ENCODE data around the gene BLOC1S6. TPM values are rescaled to one million over a fixed set of nuclear protein-coding genes. Genes with fewer than 3 reads are reported as not detected.
"Not testable (repeated sequence)": the region's sequence is repeated elsewhere in the genome, so short reads cannot be mapped to it uniquely, and the experiment has no call there.

The BLOC1S6 gene
- total RNA-seq, 1 donor from 2014 or later, result 132 TPM

DNA sequence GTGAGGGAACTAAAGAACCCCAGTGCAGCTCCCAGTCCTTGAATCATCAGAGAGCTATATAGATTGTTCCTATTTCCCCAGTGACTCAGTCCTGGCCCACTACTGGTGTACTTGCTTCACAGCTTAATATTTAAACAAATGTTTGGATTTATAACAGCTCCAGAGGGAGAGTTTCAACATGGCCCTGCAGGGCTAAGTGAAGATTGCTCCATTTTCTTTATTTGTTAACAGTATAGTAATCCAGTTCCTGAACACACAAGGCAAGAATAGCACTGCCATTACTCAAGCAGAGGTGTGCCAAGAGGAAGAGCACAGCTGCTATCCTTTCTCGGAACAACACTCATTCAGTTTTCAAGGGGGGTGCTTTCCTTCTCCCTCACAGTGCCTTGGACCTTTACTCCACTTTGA lies 54.2 kb downstream of the BLOC1S6 start:
- no peak for DNase-seq

DNA sequence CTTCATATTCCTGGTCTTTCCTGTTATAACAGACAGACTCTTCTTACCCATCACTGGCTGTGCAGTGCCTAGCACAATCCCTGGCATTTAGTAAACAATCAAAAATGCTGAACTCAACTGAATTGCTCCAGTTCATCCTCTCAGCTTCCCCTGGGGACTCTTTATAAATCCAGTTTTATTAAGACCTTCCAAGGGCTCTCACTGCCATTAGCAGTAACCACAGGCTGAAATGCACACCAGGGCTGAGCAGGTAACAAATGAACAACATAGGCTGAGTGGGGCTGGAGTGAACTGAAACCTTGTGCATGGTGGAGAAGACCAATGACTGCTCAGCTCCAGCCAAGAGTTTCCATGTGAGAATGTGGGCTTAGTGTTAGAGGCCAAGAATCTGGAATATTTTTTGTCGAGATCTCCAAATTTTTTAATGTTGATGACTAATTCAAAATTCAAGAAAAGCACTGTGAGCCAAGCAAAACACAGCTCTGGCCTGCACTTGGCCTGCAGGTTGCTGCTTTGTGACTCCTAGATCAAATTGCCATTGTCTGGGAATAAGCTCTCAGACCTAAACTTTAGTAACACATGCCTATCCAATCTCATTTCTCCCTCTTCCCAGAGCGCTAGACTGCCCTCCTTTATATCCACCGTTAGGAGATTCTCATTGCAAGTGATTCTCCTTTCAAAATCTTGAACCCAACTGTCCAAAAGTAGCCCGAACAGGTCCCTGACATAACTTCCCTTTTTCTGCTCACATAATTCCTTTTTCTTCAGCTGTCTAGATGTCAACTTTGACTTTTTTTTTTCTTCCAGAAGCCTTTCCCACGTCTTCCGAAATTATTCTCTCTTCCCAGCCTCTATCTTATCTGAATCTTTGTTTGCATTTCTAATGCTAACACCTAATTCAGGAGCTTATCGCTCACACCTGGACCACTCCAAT lies 55.1 kb downstream of the BLOC1S6 start:
- no peak for DNase-seq

DNA sequence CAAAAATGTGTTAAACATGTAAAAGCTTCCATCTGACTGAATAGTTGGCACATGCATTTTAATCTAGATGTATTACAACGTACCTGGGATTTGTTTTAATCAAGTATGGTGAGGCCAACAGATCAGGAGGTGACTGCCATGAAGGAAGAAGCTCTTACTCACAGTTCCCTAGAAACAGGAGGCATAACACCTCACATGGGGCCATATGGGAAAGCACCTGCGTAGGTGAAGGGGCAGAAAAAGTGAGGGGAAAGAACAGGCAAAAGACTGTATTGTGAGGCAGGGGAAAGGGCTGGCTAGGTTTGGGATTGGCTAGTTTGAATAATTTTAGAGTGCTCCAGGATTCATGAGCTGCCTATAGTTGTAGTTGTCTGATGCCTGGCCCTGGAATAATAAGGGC lies 57.3 kb downstream of the BLOC1S6 start:
- no peak for DNase-seq

DNA sequence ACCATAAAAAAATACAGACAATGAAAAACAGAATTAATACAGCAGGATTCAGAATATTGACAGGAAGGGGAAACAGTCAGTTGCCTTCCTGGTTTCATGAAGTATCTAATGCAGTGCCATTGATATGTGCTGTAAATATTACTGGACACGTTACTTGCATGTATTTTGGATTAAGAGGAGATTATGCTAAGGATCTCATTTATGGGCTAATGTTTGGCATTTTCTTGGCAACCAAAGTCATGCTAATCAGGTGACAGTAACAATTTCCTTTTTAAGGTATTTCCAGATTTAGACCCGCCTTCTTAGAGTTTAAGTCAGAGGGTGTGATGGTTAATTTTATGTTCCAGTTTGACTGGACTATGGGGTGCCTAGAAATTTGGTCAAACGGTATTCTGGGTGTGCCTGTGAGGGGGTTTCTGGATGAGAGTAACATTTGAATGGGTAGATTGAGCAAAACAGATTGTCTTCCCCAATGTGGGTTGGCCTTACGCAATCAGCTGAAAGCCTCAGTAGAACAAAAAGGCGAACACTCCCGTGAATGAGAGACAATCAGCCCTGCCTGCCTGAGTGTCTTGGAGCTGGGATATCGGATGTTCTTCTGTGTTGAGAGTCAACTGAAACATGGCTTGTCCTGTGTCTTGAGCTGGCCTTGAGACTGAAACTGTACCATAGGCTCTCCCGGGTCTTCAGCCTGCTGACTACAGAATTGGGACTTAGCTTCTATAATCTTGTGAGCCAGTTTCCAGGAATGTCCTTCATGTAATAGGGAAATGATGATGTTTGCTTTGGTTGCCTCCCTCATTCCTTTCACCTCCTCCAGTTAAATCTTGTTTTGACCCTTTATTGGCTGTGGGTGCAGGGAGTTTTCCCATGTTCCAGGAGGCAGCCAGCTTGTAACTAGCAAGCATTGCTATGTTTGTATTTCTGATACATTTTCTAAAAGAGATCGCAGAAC lies 58.1 kb downstream of the BLOC1S6 start:
- no peak for DNase-seq

DNA sequence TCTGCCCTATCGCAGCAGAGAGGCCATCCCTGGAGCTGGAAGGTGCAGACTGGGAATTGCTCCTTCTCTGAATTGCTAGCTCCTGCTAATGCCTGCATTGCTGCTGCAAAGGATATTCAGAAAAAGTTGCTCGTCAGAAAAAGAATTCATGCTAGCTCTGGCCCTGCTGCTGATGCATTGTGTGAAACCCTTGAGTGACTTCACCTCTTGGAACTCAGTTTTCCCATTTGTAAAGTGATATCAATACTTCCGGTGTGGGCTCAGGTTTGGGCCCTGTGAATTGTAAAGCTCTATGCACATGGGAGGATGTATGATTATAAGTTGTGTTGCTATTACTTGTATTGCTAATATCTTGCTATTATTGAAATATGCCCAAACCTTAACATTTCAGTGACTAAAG lies 59.0 kb downstream of the BLOC1S6 start:
- DNase-seq, result no peak

DNA sequence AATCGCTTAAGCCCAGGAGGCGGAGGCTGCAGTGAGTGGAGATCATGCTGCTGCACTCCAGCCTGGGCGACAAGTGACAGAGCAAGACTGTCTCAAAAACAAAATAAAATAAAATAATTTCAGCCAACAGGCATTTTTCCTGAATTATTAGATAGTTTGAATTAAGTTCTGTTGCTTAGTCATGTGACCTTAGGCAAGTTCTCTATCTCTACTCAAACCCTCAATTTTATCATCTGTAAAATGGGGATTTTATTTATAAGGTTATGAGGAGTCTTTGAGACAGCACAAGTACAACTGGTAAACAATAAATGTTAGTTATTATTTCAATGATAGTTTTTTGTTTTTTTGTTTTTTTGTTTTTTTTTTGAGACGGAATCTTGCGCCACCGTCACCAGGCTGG lies 60.6 kb downstream of the BLOC1S6 start:
- DNase-seq, result no peak

DNA sequence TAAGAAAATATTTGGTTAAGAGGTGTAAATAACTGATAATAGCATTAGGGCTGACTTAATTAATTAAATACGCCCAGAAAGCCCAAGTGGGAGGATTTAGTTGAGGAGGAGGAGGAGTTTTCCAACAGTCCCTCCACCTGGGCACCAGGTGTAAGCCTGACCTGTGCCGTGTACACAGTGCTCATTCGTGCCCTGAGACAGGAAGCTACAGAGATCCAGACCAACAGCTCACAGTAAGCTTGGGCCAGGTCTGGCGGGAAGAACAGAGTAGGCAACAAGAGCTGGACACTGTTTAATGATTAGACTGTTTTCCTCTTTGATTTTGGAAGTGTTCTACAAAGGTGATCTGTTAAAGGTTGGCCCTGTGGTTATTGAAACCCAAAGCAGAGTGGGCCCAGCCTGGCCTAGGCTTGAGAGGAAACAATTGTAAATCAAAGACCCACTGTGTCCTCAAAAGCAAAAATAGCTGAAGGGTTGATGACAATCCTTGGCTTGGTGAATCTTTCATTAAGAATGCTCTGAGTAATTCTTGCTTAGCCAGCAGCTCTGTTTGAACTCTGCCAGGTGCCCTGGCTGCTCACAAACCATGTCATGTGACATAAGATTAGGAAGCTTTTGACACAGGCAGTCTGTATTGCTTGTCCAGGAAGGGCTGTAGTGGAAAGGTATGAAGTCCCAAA lies 61.5 kb downstream of the BLOC1S6 start:
- no peak for DNase-seq

DNA sequence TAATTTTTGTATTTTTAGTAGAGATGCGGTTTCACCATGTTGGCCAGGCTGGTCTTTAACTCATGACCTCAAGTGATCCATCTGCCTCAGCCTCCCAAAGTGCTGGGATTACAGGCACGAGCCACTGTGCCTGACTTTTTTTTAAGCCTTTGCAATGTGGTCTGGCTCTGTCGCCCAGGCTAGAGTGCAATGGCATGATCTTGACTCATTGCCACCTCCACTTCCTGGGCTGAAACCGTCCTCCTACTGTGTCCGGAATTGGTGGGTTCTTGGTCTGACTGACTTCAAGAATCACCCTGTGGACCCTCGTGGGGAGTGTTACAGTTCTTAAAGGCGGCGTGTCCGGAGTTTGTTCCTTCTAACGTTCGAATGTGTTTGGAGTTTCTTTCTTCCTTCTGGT lies 62.8 kb downstream of the BLOC1S6 start:
- DNase-seq, result not testable (repeated sequence)

DNA sequence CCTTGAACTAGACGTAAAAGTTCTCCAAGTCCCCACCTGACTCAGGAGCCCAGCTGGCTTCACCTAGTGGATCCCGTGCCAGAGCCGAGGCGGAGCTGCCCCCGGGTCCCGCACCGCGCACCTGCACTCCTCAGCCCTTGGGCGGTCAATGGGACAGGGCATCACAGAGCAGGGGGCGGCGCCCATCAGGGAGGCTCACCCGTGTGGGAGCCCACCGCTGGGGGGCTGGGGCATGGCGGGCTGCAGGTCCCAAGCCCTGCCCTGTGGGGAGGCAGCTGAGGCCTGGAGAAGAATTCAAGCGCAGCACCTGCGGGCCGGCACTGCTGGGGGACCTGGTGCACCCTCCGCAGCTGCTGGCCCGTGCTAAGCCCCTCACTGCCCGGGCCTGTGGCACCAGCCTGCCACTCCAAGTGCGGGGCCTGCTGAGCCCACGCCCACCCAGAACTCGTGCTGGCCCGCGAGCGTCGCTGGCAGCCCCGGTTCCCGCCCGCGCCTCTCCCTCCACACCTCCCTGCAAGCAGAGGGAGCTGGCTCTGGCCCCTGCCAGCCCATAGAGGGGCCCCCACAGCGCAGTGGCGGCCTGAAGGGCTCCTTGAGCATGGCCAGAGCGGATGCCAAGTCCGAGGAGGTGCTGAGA lies 63.8 kb downstream of the BLOC1S6 start:
- DNase-seq, result no peak

DNA sequence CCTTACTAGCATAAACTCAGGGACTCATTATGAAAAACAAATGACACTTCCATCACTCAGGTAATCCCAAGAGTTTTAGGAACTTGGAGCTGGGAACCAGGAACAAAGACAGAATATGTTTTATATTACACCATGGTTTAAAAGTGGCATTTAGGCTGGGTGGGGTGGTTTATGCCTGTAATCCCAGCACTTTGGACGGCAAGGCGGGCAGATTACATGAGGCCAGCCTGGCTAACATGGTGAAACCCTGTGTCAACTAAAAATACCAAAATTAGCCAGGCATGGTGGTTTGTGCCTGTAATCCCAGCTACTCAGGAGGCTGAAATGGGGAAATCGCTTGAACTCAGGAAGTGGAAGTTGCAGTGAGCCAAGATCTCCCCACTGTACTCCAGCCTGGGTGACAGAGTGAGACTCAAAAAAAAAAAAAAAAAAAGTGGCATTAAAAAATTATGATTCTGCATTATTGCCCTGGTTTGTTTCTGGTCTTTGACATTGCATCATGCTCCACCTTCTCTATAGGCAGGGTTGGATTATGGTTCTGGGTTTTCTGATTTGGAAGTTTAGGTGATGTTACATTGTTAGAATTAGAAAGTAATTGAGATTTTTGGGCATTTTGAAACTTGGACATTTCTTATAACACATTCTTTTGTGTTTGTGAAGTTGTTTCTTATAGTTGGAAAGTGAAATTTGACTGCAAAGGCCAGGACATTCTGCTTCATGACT lies 66.7 kb downstream of the BLOC1S6 start:
- no peak for DNase-seq

DNA sequence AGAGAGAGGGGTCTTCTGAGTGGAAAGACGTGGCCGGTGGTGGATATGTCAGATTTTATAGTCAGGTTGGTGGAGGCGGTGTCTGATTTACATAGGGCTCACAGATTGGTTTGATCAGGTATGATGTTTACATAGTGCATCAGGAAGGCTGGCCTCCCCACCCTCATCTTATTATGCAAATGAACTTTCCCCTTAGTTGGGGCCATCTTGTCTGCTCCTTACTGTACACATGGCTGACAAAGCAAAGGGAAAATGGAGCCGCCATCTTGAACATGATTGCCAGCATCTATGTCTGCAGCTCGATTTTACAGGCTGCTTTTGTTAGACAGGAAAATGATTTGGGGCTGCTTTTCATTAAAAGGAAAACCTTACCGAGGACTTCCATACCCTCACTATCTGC lies 67.6 kb downstream of the BLOC1S6 start:
- no peak for DNase-seq

DNA sequence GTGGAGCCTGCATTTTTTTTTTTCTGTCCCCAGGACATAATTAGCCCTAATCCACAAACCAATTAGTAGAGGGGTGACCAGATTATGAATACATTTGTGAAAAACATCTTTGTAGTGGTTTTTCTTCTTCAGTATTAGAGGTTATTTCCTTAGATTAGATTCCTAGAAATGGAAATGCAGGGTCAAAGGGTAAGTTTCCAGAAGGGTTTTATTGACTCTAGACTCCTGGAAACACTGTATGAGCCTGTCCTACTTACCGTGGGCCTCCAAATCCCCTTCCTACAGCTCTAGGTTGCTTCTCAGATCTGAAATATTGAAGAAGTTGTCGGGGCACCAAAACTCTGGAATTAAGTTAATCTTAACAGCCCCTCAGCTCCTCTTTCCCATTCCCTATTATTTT lies 70.1 kb downstream of the BLOC1S6 start:
- no peak for DNase-seq

DNA sequence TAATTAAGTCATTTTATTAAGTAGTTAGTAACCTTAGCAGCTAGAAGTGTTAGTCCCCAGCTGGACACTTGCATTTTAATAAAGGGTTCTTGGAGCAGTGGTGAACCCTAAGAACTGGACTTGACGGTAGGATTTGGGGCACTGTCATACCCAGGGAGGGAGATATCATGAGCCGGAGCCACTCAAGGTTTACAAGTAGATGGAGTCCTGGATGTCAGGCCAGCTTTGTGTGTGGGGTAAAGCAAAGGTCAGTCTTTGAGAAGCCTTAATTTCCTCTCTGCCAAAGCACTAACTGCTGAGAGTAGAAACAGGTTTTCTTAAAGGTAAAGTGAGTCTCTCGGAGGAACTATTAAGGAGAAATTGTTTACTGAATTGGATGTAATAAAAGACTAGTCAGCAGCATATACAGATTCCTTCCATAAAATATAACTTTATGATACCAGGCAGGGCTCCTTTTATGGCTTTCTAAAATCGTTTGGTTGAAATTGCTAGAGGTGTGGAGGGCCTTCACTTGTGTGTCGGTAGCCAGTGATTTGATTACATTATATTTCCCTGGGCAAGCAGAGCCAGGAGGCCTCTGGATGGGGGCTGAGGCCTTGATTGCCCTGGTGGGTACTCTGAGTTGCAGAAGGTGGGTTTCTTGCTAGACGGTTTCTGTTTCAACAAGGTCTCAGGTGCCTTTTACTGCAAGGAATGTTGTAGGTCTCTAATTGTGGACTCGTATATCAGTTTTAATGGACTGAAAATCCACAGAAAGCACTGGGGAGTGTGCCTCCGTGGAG lies 70.8 kb downstream of the BLOC1S6 start:
- no peak for DNase-seq

Small RNA genes within 50 kb of the gene (small RNA-seq; reads per million reads assigned to genes)
- gene DPPA5P2 (not detected), gene RF00019 (not detected)

Other genes with a start within 250 kb of the BLOC1S6 start
- gene GATM, start 208.8 kb upstream of the BLOC1S6 start, total RNA-seq, result 150 TPM
- gene SLC30A4, start 64.6 kb upstream of the BLOC1S6 start, total RNA-seq, result 27.0 TPM
- gene SQOR, start 47.6 kb downstream of the BLOC1S6 start, total RNA-seq, result 3.1 TPM

All from occipital lobe (tissue), 3 donors.